GM18861 (cell line): ENCODE measurements around the gene KPNA6.
"Not testable (repeated sequence)": the region's sequence is repeated elsewhere in the genome, so short reads cannot be mapped to it uniquely, and the experiment has no call there.

Experiments
- ATAC-seq: cut with Tn5 transposase; IDR thresholded peaks from one replicate; pipeline ENCODE4 v1.9.1; 2021; ENCODE audit not compliant: unreplicated experiment

KPNA6 gene

GRCh38 chr1:32138965-32139364, 31.1 kb downstream of the KPNA6 start:
- ATAC-seq: no peak

- ATAC-seq: no peak
These were observed 34.8 kb downstream of the KPNA6 start for GRCh38 chr1:32142446-32143301.

- ATAC-seq: not testable (repeated sequence)
These were observed 35.4 kb downstream of the KPNA6 start for GRCh38 chr1:32143302-32143695.

- no peak for ATAC-seq
These were observed 36.2 kb downstream of the KPNA6 start for GRCh38 chr1:32144033-32144432.

GRCh38 chr1:32147799-32148198, 39.9 kb downstream of the KPNA6 start:
- not testable (repeated sequence) for ATAC-seq

- ATAC-seq: no peak
These were observed 43.0 kb downstream of the KPNA6 start for GRCh38 chr1:32150847-32151246.

- no peak for ATAC-seq
These were observed 43.5 kb downstream of the KPNA6 start for GRCh38 chr1:32151319-32151787.

GRCh38 chr1:32159189-32159588, 51.3 kb downstream of the KPNA6 start:
- ATAC-seq: no peak

GRCh38 chr1:32163405-32163804, 55.5 kb downstream of the KPNA6 start:
- ATAC-seq: no peak

- not testable (repeated sequence) for ATAC-seq
These were observed 57.8 kb downstream of the KPNA6 start for GRCh38 chr1:32165633-32166032.

- no peak for ATAC-seq
These were observed 63.1 kb downstream of the KPNA6 start for GRCh38 chr1:32170991-32171390.

- ATAC-seq: no peak
These were observed 64.9 kb downstream of the KPNA6 start for GRCh38 chr1:32172621-32173245.

- ATAC-seq: no peak
These were observed 70.7 kb downstream of the KPNA6 start for GRCh38 chr1:32178380-32179192.

- ATAC-seq: no peak
These were observed 71.3 kb downstream of the KPNA6 start for GRCh38 chr1:32179193-32179442.

- ATAC-seq: peak; percentile 63
These were observed 71.8 kb downstream of the KPNA6 start, which contains the start of gene TXLNA for GRCh38 chr1:32179443-32180185. TXLNA (plus strand) TSS chr1:32179675; CDS start chr1:32180346, 671 bp downstream.

- ATAC-seq: no peak
These were observed 72.6 kb downstream of the KPNA6 start for GRCh38 chr1:32180186-32181060.

GRCh38 chr1:32181065-32181464, 73.2 kb downstream of the KPNA6 start:
- no peak for ATAC-seq

- ATAC-seq: no peak
These were observed 73.7 kb downstream of the KPNA6 start for GRCh38 chr1:32181563-32181962.

- no peak for ATAC-seq
These were observed 74.2 kb downstream of the KPNA6 start for GRCh38 chr1:32182060-32182459.

GRCh38 chr1:32184650-32185049, 76.8 kb downstream of the KPNA6 start:
- no peak for ATAC-seq
